PC-3 (cell line): ENCODE results near the gene ST6GALNAC2. TPM values are rescaled to one million over a fixed set of nuclear protein-coding genes. Genes with fewer than 3 reads are reported as not detected.

Experiments
- ATAC-seq: fragments of 200-7000 bp; cut with Tn5 transposase; 2 replicates; pipeline ENCODE4 v1.9.1; 2020; ENCODE audit warnings: mild to moderate bottlenecking, moderate library complexity
- BruUV-seq: library from RNA; stranded (reverse); fragments of 400-500 nt; replicated peaks from 2 replicates; lab custom pipeline; 2021; lab: Mats Ljungman, UMichigan
- CTCF ChIA-PET: fragments of 300-600 bp; sonication (Branson Sonifier 250); formaldehyde crosslinking; loops from one replicate; lab custom pipeline; 2022; ENCODE audit warnings: antibody characterized with exemption; lab: Charles Lee
- POLR2A ChIA-PET: fragments of 300-600 bp; sonication (Branson Sonifier 250); formaldehyde crosslinking; loops from one replicate; lab custom pipeline; 2022; ENCODE audit warnings: antibody characterized with exemption; ENCODE audit not compliant: unreplicated experiment; lab: Charles Lee
- DNase-seq: peaks from one replicate; pipeline ENCODE4 v3.0.0-alpha.2; 2015
- H2AFZ ChIP-seq: fragments of 300-600 bp; sonication (generic); 2 replicates; pipeline ENCODE4 v1.6.0; 2016; ENCODE audit warnings: antibody characterized with exemption, low read length
- H3F3A ChIP-seq: fragments of 300-600 bp; sonication (generic); one replicate; pipeline ENCODE4 v1.6.0; 2017; ENCODE audit warnings: antibody characterized with exemption, low read length, control low read depth, mild to moderate bottlenecking; ENCODE audit not compliant: unreplicated experiment
- H3K27ac ChIP-seq: fragments of 300-600 bp; sonication (generic); 2 replicates; pipeline ENCODE4 v1.5.1; 2016; ENCODE audit warnings: mild to moderate bottlenecking, low read length
- H3K27me3 ChIP-seq: fragments of 300-600 bp; sonication (generic); 2 replicates; pipeline ENCODE4 v1.6.1; 2016; ENCODE audit warnings: low read length, mixed read lengths
- H3K36me3 ChIP-seq: fragments of 300-600 bp; sonication (generic); 2 replicates; pipeline ENCODE4 v1.6.1; 2016; ENCODE audit warnings: low read depth, mixed run types, low read length, mixed read lengths
- H3K4me1 ChIP-seq: fragments of 300-600 bp; sonication (generic); 2 replicates; pipeline ENCODE4 v1.5.1; 2016; ENCODE audit warnings: low read length; ENCODE audit not compliant: insufficient read depth
- H3K4me2 ChIP-seq: fragments of 300-600 bp; sonication (generic); 2 replicates; pipeline ENCODE4 v1.6.0; 2016; ENCODE audit warnings: low read length
- H3K4me3 ChIP-seq: fragments of 300-600 bp; sonication (generic); 2 replicates; pipeline ENCODE4 v1.5.1; 2016; ENCODE audit warnings: mild to moderate bottlenecking, low read length, mixed read lengths
- H3K79me2 ChIP-seq: fragments of 300-600 bp; sonication (generic); 2 replicates; pipeline ENCODE4 v1.6.1; 2017; ENCODE audit warnings: low read length, mixed read lengths
- H3K9ac ChIP-seq: fragments of 300-600 bp; sonication (generic); 2 replicates; pipeline ENCODE4 v1.6.0; 2016; ENCODE audit warnings: mild to moderate bottlenecking, low read length
- H3K9me2 ChIP-seq: fragments of 300-600 bp; sonication (generic); replicated peaks from 2 replicates; pipeline ENCODE4 v1.6.1; 2016; ENCODE audit warnings: mixed run types, low read length, mixed read lengths
- H3K9me3 ChIP-seq: fragments of 300-600 bp; sonication (generic); 2 replicates; pipeline ENCODE4 v1.6.1; 2016; ENCODE audit warnings: low read length, mixed read lengths
- H4K20me1 ChIP-seq: fragments of 300-600 bp; sonication (generic); 2 replicates; pipeline ENCODE4 v1.6.1; 2016; ENCODE audit warnings: low read length, mixed read lengths
- CTCF ChIP-seq: fragments of 300-600 bp; sonication (generic); conservative IDR thresholded peaks from 2 replicates; pipeline ENCODE4 v1.5.1; 2017; ENCODE audit warnings: antibody characterized with exemption, low read depth, mild to moderate bottlenecking, low read length
- EZH2 ChIP-seq: fragments of 300-600 bp; sonication (generic); IDR thresholded peaks from one replicate; pipeline ENCODE4 v1.6.1; 2017; ENCODE audit warnings: antibody characterized with exemption, mild to moderate bottlenecking, low read length; ENCODE audit not compliant: unreplicated experiment
- EZH2phosphoT487 ChIP-seq: fragments of 300-600 bp; sonication (generic); IDR thresholded peaks from 2 replicates; pipeline ENCODE4 v1.6.1; 2018; ENCODE audit warnings: mild to moderate bottlenecking, antibody characterized with exemption, low read length, borderline replicate concordance
- intact Hi-C: fragments of 100-400 bp; cut with micrococcal nuclease; formaldehyde crosslinking; loops from 2 replicates; pipeline ENCODE4 v1.9.0; 2023
- total RNA-seq: library from RNA; depleted of rRNA; stranded (reverse); fragments of >200 nt; gene quantifications from 2 replicates; pipeline ENCODE4 v1.2.3, GENCODE V29; 2014

The ST6GALNAC2 gene
- total RNA-seq, 1 experiment from 2014 or later = 1.0 TPM

DNA sequence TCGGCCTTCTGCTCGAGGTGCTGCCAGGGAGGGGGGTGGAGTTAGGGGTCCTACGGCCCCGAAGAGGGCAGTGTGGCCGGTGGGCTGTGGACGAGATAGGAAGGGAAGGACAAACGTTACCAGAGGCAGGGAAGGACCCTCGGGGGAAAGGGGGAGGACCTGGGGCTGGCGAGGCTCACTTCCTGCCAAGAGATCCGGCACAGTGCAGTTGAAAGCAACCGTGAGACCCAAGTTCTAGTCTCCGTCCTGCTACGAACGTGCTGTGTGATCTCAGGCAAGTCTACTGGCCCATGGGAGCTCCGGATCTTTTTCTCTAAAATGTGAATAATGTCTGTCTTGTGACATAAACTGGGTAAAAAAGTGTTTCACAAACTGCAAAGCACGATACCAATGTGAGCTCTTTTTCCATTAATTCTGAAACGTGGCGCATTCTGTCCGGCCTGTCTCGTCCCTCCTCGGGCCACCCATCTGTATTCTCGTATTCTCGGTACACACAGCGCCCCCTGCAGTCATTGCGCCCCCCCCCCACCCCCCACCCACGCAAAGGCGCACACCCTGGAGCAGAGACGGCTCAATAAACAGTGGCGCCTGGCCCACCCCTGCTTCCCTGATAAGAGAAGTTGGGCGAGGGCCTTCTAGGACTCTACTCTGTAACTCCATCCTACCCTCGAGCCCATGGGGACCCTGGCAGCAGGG lies 57.0 kb downstream of the ST6GALNAC2 start:
- H3K9ac ChIP-seq = peak overlapping the region; percentile 55
- no peaks in the 10 kb centered on the region for H3F3A ChIP-seq
- peak overlapping the region; percentile 25 for H2AFZ ChIP-seq
- no peaks in the 10 kb centered on the region for H3K36me3 ChIP-seq
- BruUV-seq = no TSS peak
- no peaks in the 10 kb centered on the region for H3K9me2 ChIP-seq
- H4K20me1 ChIP-seq = no peaks in the 10 kb centered on the region
- no peak for DNase-seq
- peak overlapping the region; percentile 81 for H3K4me2 ChIP-seq
- ChIA-PET CTCF (interaction anchor here (0.6 to 2.0 kb wide), 10 partner anchors 12 to 259 kb away, joined by 3 to 23 read pairs (median 6); partner anchors contain the start of gene ST6GALNAC2), POLR2A (interaction anchor here (1.0 kb wide), 1 partner anchor 18 kb away, joined by 9 read pairs; no protein-coding TSS in a partner anchor)
- peak overlapping the region; percentile 71 for H3K27ac ChIP-seq
- no peaks in the 10 kb centered on the region for H3K79me2 ChIP-seq
- H3K4me1 ChIP-seq = peaks cover 47% of the 10 kb centered on the region
- no peaks in the 10 kb centered on the region for H3K27me3 ChIP-seq
- TF ChIP-seq EZH2phosphoT487 = no peak
- no peak for TF ChIP-seq EZH2
- TF ChIP-seq CTCF = 0 out of 2 replicates have a peak, but pooled peaks have one; percentile 16
- no peak for ATAC-seq
- intact Hi-C loops = no loop called here
- H3K9me3 ChIP-seq = no peaks in the 10 kb centered on the region
- no peak overlapping the region for H3K4me3 ChIP-seq

DNA sequence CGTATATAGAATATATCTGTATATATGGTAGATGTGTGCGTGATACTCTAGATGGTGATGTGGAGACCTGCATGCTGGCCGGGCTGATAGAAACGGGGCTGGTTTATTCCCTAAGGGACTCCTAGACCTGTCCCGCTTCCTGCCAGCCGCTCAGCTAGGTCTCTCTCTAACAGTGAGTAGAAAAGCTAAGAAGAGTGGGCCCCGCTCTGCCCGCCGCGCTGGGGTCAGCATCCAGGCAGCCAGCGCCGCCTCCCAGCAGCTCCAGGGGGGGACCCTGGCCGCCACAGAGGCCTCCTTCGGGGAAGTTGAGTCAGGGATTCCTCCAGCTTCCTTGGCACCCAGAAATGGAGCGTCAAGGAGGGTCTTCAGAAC lies 57.5 kb downstream of the ST6GALNAC2 start:
- H3K9me3 ChIP-seq = no peaks in the 10 kb centered on the region
- peak overlapping the region; percentile 41 for H3K9ac ChIP-seq
- H3F3A ChIP-seq = no peaks in the 10 kb centered on the region
- H3K36me3 ChIP-seq = no peaks in the 10 kb centered on the region
- CTCF ChIA-PET = interaction anchor here (0.7 to 2.0 kb wide), 4 partner anchors 18 to 147 kb away, joined by 3 to 23 read pairs (median 10); partner anchors contain the start of gene ST6GALNAC2
- no peak overlapping the region for H3K4me3 ChIP-seq
- H3K4me1 ChIP-seq = peaks cover 52% of the 10 kb centered on the region
- H3K4me2 ChIP-seq = peak overlapping the region; percentile 81
- BruUV-seq = TSS peak; percentile 51
- intact Hi-C loops = no loop called here
- DNase-seq (peak; percentile 34), ATAC-seq (peak; percentile 8)
- no peak overlapping the region for H2AFZ ChIP-seq
- TF ChIP-seq CTCF (no peak), EZH2phosphoT487 (no peak), EZH2 (no peak)
- no peaks in the 10 kb centered on the region for H3K79me2 ChIP-seq
- peak overlapping the region; percentile 43 for H3K27ac ChIP-seq
- POLR2A ChIA-PET = interaction anchor here (0.5 kb wide), 2 partner anchors 12 to 92 kb away, joined by 3 to 7 read pairs; no protein-coding TSS in a partner anchor
- no peaks in the 10 kb centered on the region for H4K20me1 ChIP-seq
- no peaks in the 10 kb centered on the region for H3K27me3 ChIP-seq
- no peaks in the 10 kb centered on the region for H3K9me2 ChIP-seq
